Activated CD8-positive, alpha-beta T cell treated with anti-CD3 and anti-CD28 coated beads, Interleukin-2, amount 10 ng/mL, durations not matched to agents 7 days and 5 days (primary cell): ENCODE measurements around the gene SYDE1. TPM values are rescaled to one million over a fixed set of nuclear protein-coding genes. Genes with fewer than 3 reads are reported as not detected.
"Not testable (repeated sequence)": the region's sequence is repeated elsewhere in the genome, so short reads cannot be mapped to it uniquely, and the experiment has no call there.

ENCODE experiments used
- ATAC-seq: fragments of 150-1000 bp; cut with Tn5 transposase; one replicate; pipeline ENCODE4 v1.10.0; 2021; ENCODE audit warnings: moderate library complexity
- CTCF ChIA-PET: fragments of 350-600 bp; sonication (Branson Sonifier 250); formaldehyde crosslinking; loops from one replicate; lab custom pipeline; 2021; ENCODE audit warnings: antibody characterized with exemption; lab: Charles Lee
- POLR2A ChIA-PET: fragments of 350-600 bp; sonication (Branson Sonifier 250); formaldehyde crosslinking; loops from one replicate; lab custom pipeline; 2021; ENCODE audit warnings: antibody characterized with exemption; lab: Charles Lee
- DNase-seq: peaks from one replicate; pipeline ENCODE4 v3.0.0-alpha.2; 2020
- H3K27ac Mint-ChIP-seq: one replicate; pipeline ENCODE4 v1.8.0; 2021; ENCODE audit warnings: mild to moderate bottlenecking, mixed read lengths
- H3K27me3 Mint-ChIP-seq: one replicate; pipeline ENCODE4 v1.8.0; 2021; ENCODE audit warnings: low read depth, mixed read lengths
- H3K36me3 Mint-ChIP-seq: one replicate; pipeline ENCODE4 v1.8.0; 2021; ENCODE audit warnings: low read depth, mixed read lengths
- H3K4me1 Mint-ChIP-seq: one replicate; pipeline ENCODE4 v1.8.0; 2021; ENCODE audit warnings: low read depth, mixed read lengths
- H3K4me3 Mint-ChIP-seq: one replicate; pipeline ENCODE4 v1.8.0; 2021; ENCODE audit warnings: mild to moderate bottlenecking, mixed read lengths
- H3K9me3 Mint-ChIP-seq: one replicate; pipeline ENCODE4 v1.8.0; 2022; ENCODE audit warnings: mixed read lengths; ENCODE audit not compliant: insufficient read depth
- total RNA-seq, 2 experiments: library from RNA; stranded (reverse); gene quantifications; one replicate each; pipeline ENCODE4 v1.2.3, GENCODE V29; 2021

Gene SYDE1
- under 1 TPM in 1 of 2 experiments, not detected in 1; 0.13 TPM for total RNA-seq

GRCh38 chr19:15107061-15108010 lies at the start of gene SYDE1:
Gene SYDE1 (plus strand): TSS chr19:15107401. CDS start chr19:15107434, 33 bp downstream.
- Mint-ChIP-seq H3K4me1 (peaks cover 14% of the 10 kb centered on the region), H3K9me3 (no peaks in the 10 kb centered on the region), H3K4me3 (peak within 1 kb of the TSS; percentile 45), H3K27ac (peak within 1 kb of the TSS; percentile 39), H3K27me3 (peaks cover 16% of the 10 kb centered on the region), H3K36me3 (no peaks in the 10 kb centered on the region)
- ATAC-seq (peak; percentile 53), DNase-seq (no peak)
- ChIA-PET CTCF (interaction anchor here (1.5 to 1.6 kb wide), 2 partner anchors 15 to 17 kb away, joined by 5 to 6 read pairs; no protein-coding TSS in a partner anchor), POLR2A (interaction anchor here (1.5 kb wide), 1 partner anchor 17 kb away, joined by 3 read pairs; no protein-coding TSS in a partner anchor)

- Mint-ChIP-seq H3K9me3 (no peaks in the 10 kb centered on the region), H3K27ac (no peak overlapping the region), H3K4me3 (no peak overlapping the region), H3K27me3 (peaks cover 12% of the 10 kb centered on the region), H3K4me1 (no peaks in the 10 kb centered on the region), H3K36me3 (no peaks in the 10 kb centered on the region)
- POLR2A ChIA-PET, result no interaction called here
- DNase-seq (no peak), ATAC-seq (no peak)
- CTCF ChIA-PET, result no interaction called here
Observed at GRCh38 chr19:15062036-15062435, 45.2 kb upstream of the SYDE1 start.

GRCh38 chr19:15070386-15070785 lies 36.8 kb upstream of the SYDE1 start:
- POLR2A ChIA-PET, H3K4me3 Mint-ChIP-seq, H3K27ac Mint-ChIP-seq, H3K36me3 Mint-ChIP-seq, ATAC-seq, DNase-seq, H3K4me1 Mint-ChIP-seq, H3K9me3 Mint-ChIP-seq, CTCF ChIA-PET: not testable (repeated sequence)
- H3K27me3 Mint-ChIP-seq, result peaks cover 11% of the 10 kb centered on the region

- Mint-ChIP-seq H3K27ac (no peak overlapping the region), H3K4me3 (no peak overlapping the region), H3K4me1 (no peaks in the 10 kb centered on the region), H3K9me3 (no peaks in the 10 kb centered on the region), H3K36me3 (no peaks in the 10 kb centered on the region), H3K27me3 (peaks cover 4% of the 10 kb centered on the region)
- ChIA-PET CTCF (interaction anchor here (1.8 kb wide), 1 partner anchor 19 kb away, joined by 4 read pairs; no protein-coding TSS in a partner anchor), POLR2A (no interaction called here)
- ATAC-seq (no peak), DNase-seq (no peak)
Observed at GRCh38 chr19:15072930-15073647, 34.1 kb upstream of the SYDE1 start.

GRCh38 chr19:15074371-15074770 lies 32.8 kb upstream of the SYDE1 start:
- CTCF ChIA-PET, result interaction anchor here (1.8 kb wide), 1 partner anchor 18 kb away, joined by 4 read pairs; no protein-coding TSS in a partner anchor
- no peak overlapping the region for H3K27ac Mint-ChIP-seq
- DNase-seq, result no peak
- peaks cover 6% of the 10 kb centered on the region for H3K27me3 Mint-ChIP-seq
- H3K9me3 Mint-ChIP-seq, result no peaks in the 10 kb centered on the region
- ATAC-seq, result no peak
- POLR2A ChIA-PET, result no interaction called here
- H3K4me3 Mint-ChIP-seq, result no peak overlapping the region
- H3K36me3 Mint-ChIP-seq, result no peaks in the 10 kb centered on the region
- H3K4me1 Mint-ChIP-seq, result no peaks in the 10 kb centered on the region

GRCh38 chr19:15075806-15076205 lies 31.4 kb upstream of the SYDE1 start:
- ChIA-PET CTCF (interaction anchor here (0.5 to 1.1 kb wide), 2 partner anchors 16 to 353 kb away, joined by 3 read pairs; no protein-coding TSS in a partner anchor), POLR2A (no interaction called here)
- DNase-seq (no peak), ATAC-seq (no peak)
- Mint-ChIP-seq H3K4me3 (no peak overlapping the region), H3K36me3 (no peaks in the 10 kb centered on the region), H3K27me3 (peaks cover 6% of the 10 kb centered on the region), H3K27ac (no peak overlapping the region), H3K9me3 (no peaks in the 10 kb centered on the region), H3K4me1 (no peaks in the 10 kb centered on the region)

GRCh38 chr19:15080002-15080401 lies 27.2 kb upstream of the SYDE1 start:
- H3K27me3 Mint-ChIP-seq, ATAC-seq, CTCF ChIA-PET, H3K27ac Mint-ChIP-seq, H3K36me3 Mint-ChIP-seq, H3K9me3 Mint-ChIP-seq, DNase-seq, H3K4me3 Mint-ChIP-seq, POLR2A ChIA-PET, H3K4me1 Mint-ChIP-seq: not testable (repeated sequence)

GRCh38 chr19:15081911-15082310 lies 25.3 kb upstream of the SYDE1 start, which contains the start of gene OR1I1:
Gene OR1I1 (plus strand): TSS chr19:15082211. CDS start chr19:15087066, 4,855 bp downstream.
- H3K4me3 Mint-ChIP-seq, result no peak within 1 kb of the TSS
- no peaks in the 10 kb centered on the region for H3K9me3 Mint-ChIP-seq
- ATAC-seq, result no peak
- H3K4me1 Mint-ChIP-seq, result no peaks in the 10 kb centered on the region
- peaks cover 4% of the 10 kb centered on the region for H3K27me3 Mint-ChIP-seq
- no peaks in the 10 kb centered on the region for H3K36me3 Mint-ChIP-seq
- ChIA-PET CTCF (no interaction called here), POLR2A (no interaction called here)
- no peak within 1 kb of the TSS for H3K27ac Mint-ChIP-seq
- DNase-seq, result no peak

- DNase-seq, result no peak
- peaks cover 2% of the 10 kb centered on the region for H3K27me3 Mint-ChIP-seq
- CTCF ChIA-PET, result no interaction called here
Observed at GRCh38 chr19:15087182-15087581, 20.0 kb upstream of the SYDE1 start.

GRCh38 chr19:15091918-15092753 lies 15.1 kb upstream of the SYDE1 start:
- H3K27me3 Mint-ChIP-seq, result peaks cover under 1% of the 10 kb centered on the region
- H3K4me1 Mint-ChIP-seq, result peaks cover 5% of the 10 kb centered on the region
- ATAC-seq, result peak; percentile 63
- H3K27ac Mint-ChIP-seq, result no peak overlapping the region
- CTCF ChIA-PET, result interaction anchor here (0.7 to 2.6 kb wide), 22 partner anchors 9 to 518 kb away, joined by 3 to 31 read pairs (median 4); partner anchors contain the start of gene AKAP8L
- POLR2A ChIA-PET, result no interaction called here
- H3K4me3 Mint-ChIP-seq, result no peak overlapping the region
- peak; percentile 70 for DNase-seq
- no peaks in the 10 kb centered on the region for H3K36me3 Mint-ChIP-seq
- H3K9me3 Mint-ChIP-seq, result no peaks in the 10 kb centered on the region

More at GRCh38 chr19:15087182-15087581, 20.0 kb upstream of the SYDE1 start:
- Mint-ChIP-seq H3K36me3 (no peaks in the 10 kb centered on the region), H3K9me3 (no peaks in the 10 kb centered on the region), H3K4me1 (peaks cover 2% of the 10 kb centered on the region), H3K4me3 (no peak overlapping the region), H3K27ac (no peak overlapping the region)
- ATAC-seq, result no peak
- POLR2A ChIA-PET, result no interaction called here

GRCh38 chr19:15093001-15093400 lies 14.2 kb upstream of the SYDE1 start:
- ATAC-seq, result no peak
- DNase-seq, result no peak
- peaks cover 5% of the 10 kb centered on the region for H3K4me1 Mint-ChIP-seq
- H3K27ac Mint-ChIP-seq, result no peak overlapping the region
- ChIA-PET POLR2A (no interaction called here), CTCF (interaction anchor here (0.8 to 2.6 kb wide), 13 partner anchors 8 to 326 kb away, joined by 3 to 31 read pairs (median 6); partner anchors contain the start of gene AKAP8L)
- no peaks in the 10 kb centered on the region for H3K36me3 Mint-ChIP-seq
- H3K27me3 Mint-ChIP-seq, result no peaks in the 10 kb centered on the region
- H3K4me3 Mint-ChIP-seq, result no peak overlapping the region
- H3K9me3 Mint-ChIP-seq, result no peaks in the 10 kb centered on the region
